ENCODE results near the gene CD80.

Gene CD80

GRCh38 chr3:119548341-119548740, 11.1 kb downstream of the CD80 start:
- CTCF ChIA-PET = no interaction called here
- no peak overlapping the region for H3K27ac Mint-ChIP-seq

GRCh38 chr3:119547227-119547626, 12.2 kb downstream of the CD80 start:
- Mint-ChIP-seq H3K27me3 (no peaks in the 10 kb centered on the region), H3K4me3 (no peak overlapping the region), H3K4me1 (peaks cover 4% of the 10 kb centered on the region), H3K9me3 (no peaks in the 10 kb centered on the region), H3K27ac (no peak overlapping the region), H3K36me3 (peaks cover 39% of the 10 kb centered on the region)
- DNase-seq = no peak
- CTCF ChIA-PET = no interaction called here

More at GRCh38 chr3:119548341-119548740, 11.1 kb downstream of the CD80 start:
- peaks cover 35% of the 10 kb centered on the region for H3K36me3 Mint-ChIP-seq
- DNase-seq = no peak
- H3K4me3 Mint-ChIP-seq = no peak overlapping the region
- H3K27me3 Mint-ChIP-seq = no peaks in the 10 kb centered on the region
- H3K9me3 Mint-ChIP-seq = no peaks in the 10 kb centered on the region
- peaks cover 7% of the 10 kb centered on the region for H3K4me1 Mint-ChIP-seq

DNA sequence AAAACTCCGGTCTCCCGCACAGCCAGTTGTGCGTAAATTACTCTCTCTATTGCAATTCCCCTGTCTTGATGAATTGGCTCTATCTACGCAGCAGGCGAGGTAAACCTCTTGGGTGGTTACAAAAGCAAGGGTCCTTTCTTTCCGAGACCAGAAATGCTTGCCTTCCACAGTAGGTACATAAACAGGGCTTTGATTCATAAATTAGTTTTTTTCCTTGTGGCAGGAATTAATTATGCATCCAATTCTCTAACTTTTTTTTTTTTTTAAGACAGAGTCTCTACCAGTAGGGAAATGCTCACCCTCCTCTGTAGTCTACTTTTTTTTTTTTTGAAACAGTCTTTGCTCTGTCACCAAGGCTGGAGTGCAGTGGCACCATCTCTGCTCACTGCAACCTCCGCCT, 16.3 kb downstream of the CD80 start:
- Mint-ChIP-seq H3K4me3 (no peak overlapping the region), H3K4me1 (no peaks in the 10 kb centered on the region), H3K27me3 (no peaks in the 10 kb centered on the region), H3K36me3 (peaks cover 28% of the 10 kb centered on the region), H3K27ac (no peak overlapping the region), H3K9me3 (no peaks in the 10 kb centered on the region)
- CTCF ChIA-PET = interaction anchor here (0.8 kb wide), 1 partner anchor 25 kb away, joined by 3 read pairs; no protein-coding TSS in a partner anchor
- no peak for DNase-seq

DNA sequence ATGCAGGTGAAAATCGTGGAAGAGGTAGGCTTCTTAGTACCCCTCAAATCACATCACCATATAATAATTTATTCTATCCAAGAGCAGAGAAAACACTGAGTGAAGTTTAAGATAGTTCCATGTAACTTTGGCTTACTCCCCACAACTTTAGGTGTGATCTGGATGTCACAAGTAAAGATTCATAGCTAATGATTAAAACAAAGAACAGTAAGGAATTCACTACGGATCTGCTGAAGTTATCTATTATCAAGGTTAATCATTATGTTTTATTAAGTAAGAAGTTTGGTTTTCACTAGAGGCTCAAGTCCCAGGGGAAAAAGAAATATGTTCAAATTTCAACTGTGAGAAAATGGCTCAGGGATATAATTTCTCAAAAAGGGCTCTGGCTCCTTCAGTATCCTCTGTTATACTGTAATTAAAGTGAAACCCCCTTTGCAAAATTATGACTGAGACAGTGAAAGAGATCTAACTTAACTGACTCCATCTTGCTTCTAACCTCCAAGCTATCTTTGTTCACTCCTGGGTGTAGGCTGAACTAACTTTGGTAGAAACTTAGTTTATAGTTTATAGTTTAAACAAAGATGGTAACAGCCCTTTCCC, 17.1 kb downstream of the CD80 start:
- no peaks in the 10 kb centered on the region for H3K27me3 Mint-ChIP-seq
- H3K36me3 Mint-ChIP-seq = peaks cover 31% of the 10 kb centered on the region
- no peaks in the 10 kb centered on the region for H3K4me1 Mint-ChIP-seq
- DNase-seq = no peak
- H3K4me3 Mint-ChIP-seq = no peak overlapping the region
- no peak overlapping the region for H3K27ac Mint-ChIP-seq
- CTCF ChIA-PET = interaction anchor here (0.8 kb wide), 1 partner anchor 25 kb away, joined by 3 read pairs; no protein-coding TSS in a partner anchor
- no peaks in the 10 kb centered on the region for H3K9me3 Mint-ChIP-seq

DNA sequence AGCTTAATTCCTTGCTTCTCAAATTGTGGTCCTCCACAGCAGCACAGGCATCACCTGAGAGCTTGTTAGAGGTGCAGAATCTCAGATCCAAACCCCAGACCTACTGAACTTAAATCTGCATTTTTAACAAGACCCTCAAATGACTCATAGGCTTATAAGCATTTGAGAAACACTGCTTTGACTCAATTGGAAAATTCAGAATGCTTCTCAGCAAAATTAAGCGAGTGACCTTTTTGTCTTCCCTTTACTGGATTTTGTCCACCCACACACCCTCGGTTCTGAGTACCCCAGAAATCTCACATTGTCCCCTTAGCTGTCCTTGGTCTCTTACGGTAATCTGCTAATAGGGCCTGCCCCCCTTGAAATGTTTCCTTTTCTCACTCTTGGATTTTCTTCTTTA, 17.9 kb downstream of the CD80 start:
- DNase-seq = no peak
- CTCF ChIA-PET = no interaction called here
- no peaks in the 10 kb centered on the region for H3K27me3 Mint-ChIP-seq
- H3K27ac Mint-ChIP-seq = no peak overlapping the region
- H3K36me3 Mint-ChIP-seq = peaks cover 31% of the 10 kb centered on the region
- H3K4me1 Mint-ChIP-seq = no peaks in the 10 kb centered on the region
- H3K9me3 Mint-ChIP-seq = no peaks in the 10 kb centered on the region
- H3K4me3 Mint-ChIP-seq = no peak overlapping the region

GRCh38 chr3:119538772-119539171, 20.6 kb downstream of the CD80 start:
- no peak overlapping the region for H3K27ac Mint-ChIP-seq
- no peak overlapping the region for H3K4me3 Mint-ChIP-seq
- no peaks in the 10 kb centered on the region for H3K27me3 Mint-ChIP-seq
- CTCF ChIA-PET = no interaction called here
- H3K9me3 Mint-ChIP-seq = no peaks in the 10 kb centered on the region
- no peaks in the 10 kb centered on the region for H3K4me1 Mint-ChIP-seq
- DNase-seq = no peak
- H3K36me3 Mint-ChIP-seq = peaks cover 16% of the 10 kb centered on the region

DNA sequence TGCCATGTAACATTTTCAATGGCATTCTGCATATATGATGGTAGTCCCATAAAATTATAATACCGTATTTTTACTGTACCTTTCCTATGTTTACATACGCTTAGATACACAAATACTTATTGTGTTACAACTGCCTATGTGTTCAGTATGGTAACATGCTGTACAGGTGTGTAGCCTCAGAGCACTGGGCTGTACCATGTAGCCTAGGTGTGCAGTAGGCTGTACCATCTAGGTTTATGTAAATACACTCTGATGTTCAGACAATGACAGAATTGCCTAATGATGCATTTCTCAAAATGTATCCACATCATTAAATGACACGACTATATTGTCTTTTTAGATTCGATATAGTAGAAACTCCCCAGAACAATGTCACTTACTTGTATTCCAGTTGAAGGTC, 22.7 kb downstream of the CD80 start:
- Mint-ChIP-seq H3K27me3 (no peaks in the 10 kb centered on the region), H3K4me3 (no peak overlapping the region), H3K36me3 (peaks cover 22% of the 10 kb centered on the region), H3K9me3 (no peaks in the 10 kb centered on the region), H3K4me1 (no peaks in the 10 kb centered on the region), H3K27ac (no peak overlapping the region)
- DNase-seq = no peak
- CTCF ChIA-PET = interaction anchor here (1.0 kb wide), 1 partner anchor 10 kb away, joined by 3 read pairs; no protein-coding TSS in a partner anchor

- Mint-ChIP-seq H3K9me3 (no peaks in the 10 kb centered on the region), H3K27me3 (no peaks in the 10 kb centered on the region), H3K36me3 (peaks cover 30% of the 10 kb centered on the region), H3K4me1 (no peaks in the 10 kb centered on the region), H3K27ac (no peak overlapping the region), H3K4me3 (no peak overlapping the region)
- CTCF ChIA-PET = no interaction called here
- no peak for DNase-seq
Observed at GRCh38 chr3:119534296-119534695, 25.1 kb downstream of the CD80 start.

DNA sequence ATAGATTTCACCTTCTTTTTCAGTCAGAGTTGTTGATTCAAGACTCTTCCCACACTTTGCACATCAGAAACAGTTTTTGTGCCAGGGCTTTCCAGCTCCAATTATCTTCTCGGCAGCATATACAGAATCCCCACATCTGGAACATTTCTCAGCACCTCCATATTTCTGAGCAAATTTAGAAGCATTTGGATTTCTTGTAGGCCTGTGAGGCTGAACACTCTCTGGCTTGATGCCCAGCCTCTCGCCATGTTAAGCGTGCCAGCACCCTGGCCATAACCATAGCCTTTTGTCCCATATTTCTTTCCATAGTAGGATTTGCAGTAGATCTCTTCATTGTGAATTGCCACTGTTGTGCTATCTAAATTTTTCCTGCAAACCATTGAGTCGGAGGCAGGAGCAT, 28.3 kb downstream of the CD80 start:
- peaks cover 49% of the 10 kb centered on the region for H3K36me3 Mint-ChIP-seq
- H3K9me3 Mint-ChIP-seq = no peaks in the 10 kb centered on the region
- CTCF ChIA-PET = no interaction called here
- DNase-seq = no peak
- H3K27me3 Mint-ChIP-seq = no peaks in the 10 kb centered on the region
- H3K4me1 Mint-ChIP-seq = no peaks in the 10 kb centered on the region
- no peak overlapping the region for H3K4me3 Mint-ChIP-seq
- H3K27ac Mint-ChIP-seq = no peak overlapping the region

GRCh38 chr3:119530456-119530855, 29.0 kb downstream of the CD80 start:
- Mint-ChIP-seq H3K9me3 (no peaks in the 10 kb centered on the region), H3K27ac (no peak overlapping the region), H3K36me3 (peaks cover 53% of the 10 kb centered on the region), H3K4me1 (no peaks in the 10 kb centered on the region), H3K27me3 (no peaks in the 10 kb centered on the region), H3K4me3 (no peak overlapping the region)
- CTCF ChIA-PET = no interaction called here
- DNase-seq = no peak

GRCh38 chr3:119529883-119530282, 29.5 kb downstream of the CD80 start:
- Mint-ChIP-seq H3K27me3 (no peaks in the 10 kb centered on the region), H3K4me3 (no peak overlapping the region), H3K4me1 (no peaks in the 10 kb centered on the region), H3K36me3 (peaks cover 58% of the 10 kb centered on the region), H3K9me3 (no peaks in the 10 kb centered on the region), H3K27ac (no peak overlapping the region)
- CTCF ChIA-PET = no interaction called here
- no peak for DNase-seq

DNA sequence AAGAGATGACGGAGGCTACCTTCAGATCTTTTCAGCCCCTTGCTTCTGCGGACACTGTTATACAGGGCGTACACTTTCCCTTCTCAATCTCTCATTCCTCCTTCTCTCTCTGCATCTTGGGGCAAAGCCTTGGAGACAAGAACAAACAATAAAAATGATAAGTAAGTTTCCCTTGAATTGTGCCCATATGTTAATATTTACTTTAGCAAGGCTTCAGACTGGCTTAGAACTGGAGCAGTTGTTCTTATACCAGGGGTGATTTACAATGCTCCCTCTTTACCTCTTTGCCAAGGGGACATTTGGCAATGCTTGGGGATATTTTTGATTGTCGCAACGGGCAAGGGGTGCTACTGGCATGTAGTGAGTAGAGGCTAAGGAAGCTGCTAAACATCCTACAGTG, 31.7 kb downstream of the CD80 start:
- Mint-ChIP-seq H3K4me3 (no peak overlapping the region), H3K27me3 (no peaks in the 10 kb centered on the region), H3K27ac (no peak overlapping the region), H3K9me3 (no peaks in the 10 kb centered on the region), H3K4me1 (peaks cover 14% of the 10 kb centered on the region), H3K36me3 (peaks cover 68% of the 10 kb centered on the region)
- CTCF ChIA-PET = no interaction called here
- no peak for DNase-seq

DNA sequence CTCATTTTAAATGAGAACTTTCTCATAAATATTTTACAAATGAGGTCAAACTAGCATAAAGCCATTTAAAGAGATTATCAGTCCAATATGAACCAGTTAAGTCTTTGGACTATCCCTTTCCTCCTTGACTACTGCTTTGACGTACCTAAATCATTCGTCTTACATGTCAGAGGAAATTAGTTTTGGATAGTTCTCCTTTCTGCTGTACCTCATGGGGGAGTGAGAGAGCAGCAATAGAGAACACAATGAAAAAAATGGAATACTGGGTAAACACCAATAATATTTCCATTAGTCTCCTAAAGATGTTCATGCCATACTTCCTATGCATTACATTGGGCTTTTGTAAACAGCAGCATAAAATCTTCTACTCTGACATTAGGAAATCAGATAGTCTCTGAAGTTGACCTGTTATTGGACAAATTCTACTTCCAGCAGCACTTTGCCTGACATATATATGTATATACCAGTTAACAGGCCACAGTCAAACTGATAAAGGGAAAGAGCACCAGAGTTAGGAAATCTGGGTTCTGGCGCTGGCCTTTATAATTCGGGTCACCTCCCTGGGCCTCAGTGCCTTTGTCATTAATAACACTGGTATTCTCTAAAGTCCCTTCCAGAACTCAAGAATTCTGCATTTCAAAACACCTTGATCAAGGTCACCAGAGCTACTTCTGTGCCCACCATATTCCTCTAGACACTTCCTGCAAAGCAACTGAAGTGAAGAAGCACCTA, 34.3 kb downstream of the CD80 start:
- H3K4me3 Mint-ChIP-seq = no peak overlapping the region
- CTCF ChIA-PET = interaction anchor here (1.3 kb wide), 1 partner anchor 35 kb away, joined by 4 read pairs; no protein-coding TSS in a partner anchor
- no peak for DNase-seq
- H3K9me3 Mint-ChIP-seq = peaks cover 5% of the 10 kb centered on the region
- H3K4me1 Mint-ChIP-seq = peaks cover 16% of the 10 kb centered on the region
- H3K36me3 Mint-ChIP-seq = peaks cover 78% of the 10 kb centered on the region
- H3K27me3 Mint-ChIP-seq = no peaks in the 10 kb centered on the region
- no peak overlapping the region for H3K27ac Mint-ChIP-seq

- H3K27me3 Mint-ChIP-seq = no peaks in the 10 kb centered on the region
- no peak overlapping the region for H3K4me3 Mint-ChIP-seq
- H3K9me3 Mint-ChIP-seq = peaks cover 6% of the 10 kb centered on the region
- H3K4me1 Mint-ChIP-seq = peaks cover 4% of the 10 kb centered on the region
- CTCF ChIA-PET = interaction anchor here (0.9 to 1.0 kb wide), 2 partner anchors 10 to 45 kb away, joined by 3 read pairs; no protein-coding TSS in a partner anchor
- DNase-seq = no peak
- H3K36me3 Mint-ChIP-seq = peaks cover 64% of the 10 kb centered on the region
- H3K27ac Mint-ChIP-seq = no peak overlapping the region
Observed at GRCh38 chr3:119518026-119518425, 41.4 kb downstream of the CD80 start.

- Mint-ChIP-seq H3K36me3 (peaks cover 61% of the 10 kb centered on the region), H3K27ac (no peak overlapping the region), H3K4me1 (no peaks in the 10 kb centered on the region), H3K9me3 (peaks cover 6% of the 10 kb centered on the region), H3K27me3 (no peaks in the 10 kb centered on the region), H3K4me3 (no peak overlapping the region)
- no peak for DNase-seq
- CTCF ChIA-PET = no interaction called here
Observed at GRCh38 chr3:119517112-119517511, 42.3 kb downstream of the CD80 start.

Data from activated naive CD4-positive, alpha-beta T cell treated with anti-CD3 and anti-CD28 coated beads, Interleukin-2, amount 10 ng/mL, durations not matched to agents 7 days and 5 days (primary cell).